Stimulated activated CD8-positive, alpha-beta memory T cell treated with anti-CD3 and anti-CD28 coated beads, Interleukin-12 subunit alpha, Interleukin-12 subunit beta, amount 100 ng/mL, for 1 hour (primary cell): ENCODE data around the gene TRIM68.
A peak's percentile ranks its signal among the peaks of the same experiment; 100 is the strongest.

Experiments used
- DNase-seq: peaks from one replicate; pipeline ENCODE4 v3.0.0-alpha.2; 2020; ENCODE audit warnings: low read depth

Gene TRIM68, protein sequence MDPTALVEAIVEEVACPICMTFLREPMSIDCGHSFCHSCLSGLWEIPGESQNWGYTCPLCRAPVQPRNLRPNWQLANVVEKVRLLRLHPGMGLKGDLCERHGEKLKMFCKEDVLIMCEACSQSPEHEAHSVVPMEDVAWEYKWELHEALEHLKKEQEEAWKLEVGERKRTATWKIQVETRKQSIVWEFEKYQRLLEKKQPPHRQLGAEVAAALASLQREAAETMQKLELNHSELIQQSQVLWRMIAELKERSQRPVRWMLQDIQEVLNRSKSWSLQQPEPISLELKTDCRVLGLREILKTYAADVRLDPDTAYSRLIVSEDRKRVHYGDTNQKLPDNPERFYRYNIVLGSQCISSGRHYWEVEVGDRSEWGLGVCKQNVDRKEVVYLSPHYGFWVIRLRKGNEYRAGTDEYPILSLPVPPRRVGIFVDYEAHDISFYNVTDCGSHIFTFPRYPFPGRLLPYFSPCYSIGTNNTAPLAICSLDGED

DNA sequence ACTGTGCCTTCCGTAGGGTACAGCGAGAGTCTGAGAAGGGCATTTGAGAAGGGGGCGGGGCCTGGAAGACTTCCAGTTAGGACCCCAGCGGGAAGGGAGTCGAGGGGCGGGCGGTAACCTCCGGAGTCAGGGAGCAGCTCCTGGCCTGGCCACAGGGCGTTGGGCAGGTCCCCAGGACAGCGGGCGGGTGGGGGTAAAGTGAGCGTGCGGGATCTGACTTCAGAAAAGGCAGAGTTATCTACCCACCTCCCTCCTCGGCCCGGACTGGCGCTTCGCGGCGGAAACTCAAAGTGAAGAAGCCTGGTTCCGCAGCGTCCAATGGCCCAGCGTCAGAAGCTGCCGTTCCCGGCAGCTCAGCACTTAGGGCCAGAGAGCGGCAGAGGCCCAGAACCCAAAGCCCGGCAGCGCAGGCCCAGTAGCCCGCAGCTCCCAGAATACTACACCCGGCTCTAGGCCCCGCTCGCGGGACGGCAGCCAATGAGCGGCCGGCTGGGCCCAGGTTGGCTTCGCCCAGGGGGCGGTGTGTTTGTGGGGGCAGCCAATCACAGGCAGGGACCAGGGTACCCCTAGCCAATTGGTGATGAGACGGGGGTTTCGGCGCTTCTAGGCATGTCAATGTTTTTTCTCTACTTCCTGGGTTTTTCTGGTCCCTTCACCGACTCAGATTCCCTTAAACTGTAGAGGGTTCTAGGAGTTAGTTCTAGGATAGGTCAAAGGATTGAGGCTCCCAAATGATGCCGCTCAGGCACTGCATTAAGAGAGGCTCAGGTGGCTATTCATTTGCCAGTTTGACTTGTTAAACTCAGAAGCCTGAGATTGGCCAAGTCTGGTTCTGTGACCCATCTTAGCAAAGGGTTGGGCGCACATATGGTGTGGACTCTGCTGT is at the start of gene TRIM68:
Gene TRIM68, minus strand, starts transcription at position 451 of the 886 bp plus-strand sequence. CDS start 2,727 bp downstream, outside the sequence.
- DNase-seq, result peak; percentile 90

DNA sequence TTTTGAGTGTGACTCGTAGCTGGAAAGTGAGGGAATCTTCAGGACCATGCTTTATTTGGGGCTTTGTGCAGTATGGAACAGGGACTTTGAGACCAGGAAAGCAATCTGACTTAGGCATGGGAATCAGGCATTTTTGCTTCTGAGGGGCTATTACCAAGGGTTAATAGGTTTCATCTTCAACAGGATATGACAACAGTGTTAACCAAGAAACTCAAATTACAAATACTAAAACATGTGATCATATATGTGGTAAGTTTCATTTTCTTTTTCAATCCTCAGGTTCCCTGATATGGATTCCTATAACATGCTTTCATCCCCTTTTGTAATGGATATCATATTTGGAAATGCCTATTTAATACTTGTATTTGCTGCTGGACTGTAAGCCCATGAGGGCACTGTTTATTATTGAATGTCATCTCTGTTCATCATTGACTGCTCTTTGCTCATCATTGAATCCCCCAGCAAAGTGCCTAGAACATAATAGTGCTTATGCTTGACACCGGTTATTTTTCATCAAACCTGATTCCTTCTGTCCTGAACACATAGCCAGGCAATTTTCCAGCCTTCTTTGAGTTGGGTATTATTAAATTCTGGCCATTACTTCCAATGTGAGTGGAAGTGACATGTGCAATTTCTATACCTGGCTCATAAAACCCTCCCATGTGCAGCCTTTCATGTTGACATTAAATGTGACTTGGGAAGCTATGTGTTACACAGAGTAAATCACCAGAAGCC is 46.8 kb upstream of the TRIM68 start:
- no peak for DNase-seq

DNA sequence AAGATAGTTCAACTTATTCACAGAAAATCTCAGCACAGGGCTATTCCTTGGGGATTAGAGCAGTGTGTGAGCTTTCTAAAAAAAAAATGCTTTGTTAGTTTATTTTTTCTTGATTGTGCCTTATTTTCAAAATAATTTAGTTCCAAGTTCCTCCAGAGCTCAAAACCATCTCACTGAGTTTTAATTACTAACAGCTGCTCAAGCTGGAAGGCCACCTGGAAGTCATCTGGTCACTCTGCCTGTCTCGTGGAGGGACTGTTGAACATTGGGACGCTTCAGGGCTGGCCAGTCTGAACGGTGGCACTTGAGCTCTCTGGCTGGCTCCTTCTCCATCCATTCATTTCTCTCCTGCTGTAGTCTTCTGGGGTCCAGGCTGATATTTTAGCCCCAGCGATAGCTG is 39.7 kb upstream of the TRIM68 start:
- DNase-seq, result no peak

DNA sequence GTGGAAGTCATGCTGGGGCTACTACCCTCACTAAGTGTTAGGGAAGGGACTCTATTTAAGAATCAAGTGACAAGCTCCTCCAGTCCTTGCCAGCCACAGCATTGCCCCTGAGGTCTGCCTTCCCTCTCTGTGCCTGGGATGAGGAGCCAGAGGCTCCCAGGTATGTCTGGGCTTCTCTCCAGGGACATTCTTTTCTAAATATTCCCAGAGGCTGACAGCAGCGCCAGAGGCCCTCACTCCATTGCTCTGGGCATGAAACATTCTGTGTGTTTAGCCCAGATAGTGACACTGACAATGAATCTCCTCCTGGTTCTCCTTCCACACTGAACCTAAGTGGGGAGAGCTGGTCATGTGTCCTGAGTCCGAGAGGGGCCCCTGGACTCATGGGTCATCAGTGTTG is 37.9 kb upstream of the TRIM68 start:
- DNase-seq, result no peak

DNA sequence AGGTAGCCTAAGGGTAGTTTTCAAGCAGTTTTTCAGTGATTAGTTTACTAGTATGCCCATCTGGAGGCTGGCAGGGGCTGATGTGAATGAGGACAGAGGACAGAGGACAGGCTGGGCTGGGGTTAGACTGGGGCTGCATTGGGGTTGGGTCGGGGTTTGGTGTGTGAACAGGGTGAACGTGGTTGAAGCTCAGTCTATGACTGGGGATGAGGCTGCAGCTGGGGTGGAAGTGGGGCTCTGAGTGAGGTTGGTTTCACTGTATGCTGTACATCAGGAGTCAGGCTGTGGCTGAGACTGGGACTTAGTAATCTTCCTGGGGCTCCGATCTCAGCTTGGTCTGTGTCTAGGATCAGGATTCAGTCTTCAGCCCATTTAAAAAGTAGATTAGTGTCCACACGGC is 36.2 kb upstream of the TRIM68 start:
- no peak for DNase-seq

DNA sequence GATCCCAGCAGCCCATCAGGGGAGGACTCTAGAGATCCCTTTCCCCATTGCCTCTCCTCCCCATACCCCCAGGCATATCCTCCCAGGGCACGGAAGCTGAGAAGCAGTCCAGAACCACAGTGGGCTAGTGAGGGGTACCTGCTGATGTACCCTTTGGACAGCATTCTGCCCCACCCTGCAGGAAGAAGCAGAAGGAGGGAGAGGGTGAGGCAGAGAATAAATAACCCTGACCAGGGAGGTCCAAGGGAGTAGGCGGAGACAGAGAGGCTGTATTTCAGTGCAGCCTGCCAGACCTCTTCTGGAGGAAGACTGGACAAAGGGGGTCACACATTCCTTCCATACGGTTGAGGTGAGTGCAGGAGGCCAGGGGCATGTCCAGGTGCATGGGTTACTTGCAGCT is 35.7 kb upstream of the TRIM68 start, which contains the start of gene OR51E1:
Gene OR51E1, plus strand, starts transcription at position 301 of the 400 bp plus-strand sequence. CDS start 8,545 bp downstream, outside the sequence.
- no peak for DNase-seq

DNA sequence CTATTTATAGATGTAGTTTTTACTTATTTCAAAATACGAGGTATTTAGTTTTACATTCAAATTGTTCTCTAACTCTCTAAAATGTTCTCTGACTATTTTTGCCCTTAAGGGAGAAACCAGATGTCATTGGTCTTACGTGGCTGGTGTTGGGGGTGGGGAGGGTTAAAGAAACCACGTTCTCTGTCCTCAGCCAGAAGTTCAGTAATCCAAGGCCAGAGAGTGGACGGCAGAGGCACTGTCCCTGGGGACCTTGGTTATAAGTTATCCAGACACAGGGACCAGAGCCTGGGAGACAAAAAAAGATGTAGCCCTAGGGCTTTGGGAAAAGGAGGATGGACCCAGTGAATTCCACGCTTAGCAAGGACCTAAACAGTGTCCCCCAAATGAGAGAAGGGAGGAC is 35.0 kb upstream of the TRIM68 start:
- DNase-seq, result no peak

DNA sequence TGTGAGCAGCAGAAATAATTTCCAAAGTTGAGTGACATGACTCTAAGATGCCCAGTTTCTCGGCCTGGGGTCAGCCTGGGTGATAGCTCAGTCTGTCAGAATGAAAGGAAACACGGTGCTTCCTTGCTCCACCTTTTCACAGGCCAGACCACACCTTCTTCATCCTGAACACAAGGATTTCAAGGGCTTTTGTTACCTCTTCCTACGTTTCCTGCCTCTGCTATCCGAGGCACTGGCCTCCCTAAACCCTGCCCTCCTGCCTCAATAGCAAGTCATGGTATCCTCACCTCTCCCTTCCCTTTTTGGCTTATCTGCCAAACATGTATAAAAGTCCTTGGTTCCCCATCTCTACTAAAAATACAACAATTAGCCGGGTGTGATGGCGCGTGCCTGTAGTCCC is 34.0 kb upstream of the TRIM68 start:
- DNase-seq, result no peak

DNA sequence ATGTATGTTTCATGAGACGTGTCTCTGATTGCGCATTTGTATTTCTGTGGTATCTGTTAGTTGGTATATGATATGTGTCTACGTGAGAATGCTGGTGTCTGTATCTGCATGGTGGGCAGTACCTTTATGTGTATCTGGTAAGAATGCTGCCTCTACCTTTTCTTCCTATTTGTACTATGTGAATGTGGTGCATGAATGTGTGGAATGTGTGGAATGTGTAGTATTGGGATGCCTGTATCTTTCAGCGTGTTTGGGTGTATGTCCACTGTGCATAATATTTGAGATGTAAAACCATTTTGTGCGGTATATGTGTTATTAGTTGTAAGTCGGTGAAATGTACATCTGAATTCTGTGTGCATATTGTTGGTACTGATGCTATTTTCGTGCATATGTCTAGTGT is 33.5 kb upstream of the TRIM68 start:
- DNase-seq, result no peak

DNA sequence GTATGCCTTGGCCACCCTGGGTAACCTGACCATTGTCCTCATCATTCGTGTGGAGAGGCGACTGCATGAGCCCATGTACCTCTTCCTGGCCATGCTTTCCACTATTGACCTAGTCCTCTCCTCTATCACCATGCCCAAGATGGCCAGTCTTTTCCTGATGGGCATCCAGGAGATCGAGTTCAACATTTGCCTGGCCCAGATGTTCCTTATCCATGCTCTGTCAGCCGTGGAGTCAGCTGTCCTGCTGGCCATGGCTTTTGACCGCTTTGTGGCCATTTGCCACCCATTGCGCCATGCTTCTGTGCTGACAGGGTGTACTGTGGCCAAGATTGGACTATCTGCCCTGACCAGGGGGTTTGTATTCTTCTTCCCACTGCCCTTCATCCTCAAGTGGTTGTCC is 31.9 kb upstream of the TRIM68 start:
- DNase-seq, result no peak

DNA sequence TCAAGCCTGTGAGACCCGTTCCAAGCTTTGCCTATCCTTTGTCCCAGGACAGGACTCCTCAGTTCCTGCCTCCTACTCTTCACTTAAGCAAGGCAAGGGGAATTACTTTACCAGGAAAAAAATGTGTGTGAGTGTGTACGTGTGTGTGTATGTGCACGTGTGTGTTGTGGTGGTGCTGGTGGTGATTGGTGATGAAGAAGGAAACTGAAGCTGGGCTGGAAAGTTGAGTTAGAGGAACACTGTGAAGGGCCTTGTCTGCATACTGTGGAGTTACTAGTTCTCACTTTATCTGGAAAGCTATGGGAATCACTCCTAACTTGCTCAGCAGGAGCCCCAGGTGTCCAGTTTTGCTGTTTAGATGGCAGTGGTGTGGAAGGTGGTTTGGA is 29.6 kb upstream of the TRIM68 start:
- DNase-seq, result no peak

DNA sequence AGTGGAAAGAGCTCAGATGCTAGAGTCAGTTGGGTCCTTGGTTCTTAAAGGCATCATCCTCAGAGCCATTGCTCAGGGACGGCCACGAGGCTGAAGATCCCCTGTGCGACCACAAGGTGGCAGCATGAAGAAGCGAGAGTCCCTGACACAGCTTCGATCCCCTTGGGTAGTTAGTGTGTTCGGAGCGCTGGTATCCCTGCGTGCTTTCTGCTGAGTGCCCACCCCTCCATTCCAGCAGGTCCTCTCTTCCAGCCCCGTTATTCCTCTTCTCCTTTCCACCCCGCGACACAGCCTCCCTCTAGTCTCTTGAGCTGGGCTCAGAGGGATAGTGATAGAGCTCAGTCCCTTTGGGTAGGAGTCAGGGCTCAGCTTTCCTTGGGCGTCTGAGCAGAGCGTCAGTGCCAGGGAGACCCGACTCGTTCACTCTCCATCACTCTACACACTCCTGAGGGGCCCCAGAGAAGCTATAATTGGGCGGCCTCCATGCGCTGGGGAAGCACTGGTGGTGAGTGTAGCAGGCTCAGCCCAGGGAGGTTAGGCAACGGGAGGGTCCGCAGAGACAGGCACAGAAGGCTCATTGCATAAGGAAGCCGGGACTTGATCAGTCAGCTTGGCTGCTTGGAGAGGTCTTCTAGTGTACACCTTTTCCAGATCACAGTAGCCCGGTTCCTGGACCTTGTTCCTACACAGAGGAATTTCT is 29.1 kb upstream of the TRIM68 start, which contains the start of gene OR51D1:
Gene OR51D1, plus strand, starts transcription at position 516 of the 700 bp plus-strand sequence. CDS start 2,314 bp downstream, outside the sequence.
- DNase-seq, result peak; percentile 49

DNA sequence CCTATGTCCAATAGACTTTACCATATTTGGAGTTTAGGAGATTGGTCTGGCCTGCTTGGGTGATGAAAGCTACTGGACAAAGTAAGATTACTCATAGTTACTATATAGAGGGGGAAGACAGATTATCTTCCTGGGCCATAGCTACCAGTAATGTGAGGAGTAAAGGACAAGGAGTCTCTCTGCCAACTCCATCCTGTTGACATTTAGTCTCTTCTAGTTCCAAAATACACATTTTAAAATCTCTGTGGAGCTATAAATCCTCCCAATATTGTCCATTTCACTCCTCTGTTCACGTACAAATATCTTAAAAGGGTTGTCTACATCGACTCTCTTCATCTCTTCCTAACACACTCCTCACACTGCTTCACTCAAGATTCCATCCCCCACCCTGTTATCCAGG is 28.1 kb upstream of the TRIM68 start:
- DNase-seq, result no peak

DNA sequence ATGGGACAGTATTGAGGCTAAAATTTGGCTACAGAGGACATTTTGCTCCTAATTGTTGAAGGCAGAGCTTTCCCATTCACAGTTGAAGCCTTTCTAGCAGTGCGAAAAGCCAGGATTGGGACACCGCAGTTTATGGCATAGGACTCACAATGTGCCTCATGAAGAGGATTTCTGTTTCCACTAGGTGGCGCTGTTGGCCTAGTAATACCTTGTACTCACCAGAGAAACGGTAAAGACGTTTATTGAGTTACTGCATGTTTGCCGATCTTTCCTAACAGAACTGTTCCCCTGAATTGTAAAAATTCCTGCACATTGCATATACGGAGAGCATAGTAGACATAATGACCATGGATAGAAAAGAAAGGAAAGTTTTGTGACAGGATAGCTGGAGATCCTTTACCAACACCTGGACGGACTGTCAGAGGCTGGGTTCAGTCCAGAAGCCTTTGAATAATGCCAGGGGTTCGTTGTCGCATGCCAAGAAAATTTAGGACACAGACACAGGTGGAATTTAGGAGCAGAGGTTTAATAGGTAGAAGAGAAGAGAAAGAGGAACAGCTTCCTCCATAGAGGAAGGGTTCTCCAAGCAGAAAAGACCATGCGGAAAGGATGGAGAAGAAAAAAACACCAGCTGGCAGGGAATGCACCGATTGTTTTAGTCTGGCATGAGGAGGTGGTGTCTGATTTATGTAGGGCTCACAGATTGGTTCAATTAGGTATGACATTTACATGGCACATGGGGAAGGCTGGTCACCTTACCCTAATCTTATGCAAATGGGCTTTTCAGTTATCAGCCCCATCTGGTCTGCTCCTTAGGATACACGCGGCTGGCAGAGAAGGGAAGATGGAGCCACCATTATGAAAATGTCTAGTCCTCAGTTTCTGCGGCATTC is 18.4 kb upstream of the TRIM68 start:
- DNase-seq, result no peak

DNA sequence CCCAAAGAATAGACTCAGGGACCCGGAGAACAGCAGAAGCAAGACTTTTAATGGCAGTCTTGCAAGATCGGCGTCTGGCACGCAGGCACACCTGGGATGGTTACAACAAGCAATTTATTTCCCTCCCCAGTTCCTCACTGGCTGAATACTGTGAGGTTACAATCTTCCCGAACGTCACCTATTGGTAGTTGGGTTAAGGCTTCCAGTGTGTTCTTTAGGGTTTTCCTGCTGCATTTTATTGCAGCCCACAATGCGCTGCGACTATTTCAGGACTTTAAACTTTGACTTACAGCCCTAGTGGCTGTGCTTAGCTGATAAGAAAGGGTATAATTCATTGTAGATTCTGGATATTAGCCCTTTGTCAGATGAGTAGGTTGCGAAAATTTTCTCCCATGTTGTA is 11.5 kb upstream of the TRIM68 start:
- no peak for DNase-seq

DNA sequence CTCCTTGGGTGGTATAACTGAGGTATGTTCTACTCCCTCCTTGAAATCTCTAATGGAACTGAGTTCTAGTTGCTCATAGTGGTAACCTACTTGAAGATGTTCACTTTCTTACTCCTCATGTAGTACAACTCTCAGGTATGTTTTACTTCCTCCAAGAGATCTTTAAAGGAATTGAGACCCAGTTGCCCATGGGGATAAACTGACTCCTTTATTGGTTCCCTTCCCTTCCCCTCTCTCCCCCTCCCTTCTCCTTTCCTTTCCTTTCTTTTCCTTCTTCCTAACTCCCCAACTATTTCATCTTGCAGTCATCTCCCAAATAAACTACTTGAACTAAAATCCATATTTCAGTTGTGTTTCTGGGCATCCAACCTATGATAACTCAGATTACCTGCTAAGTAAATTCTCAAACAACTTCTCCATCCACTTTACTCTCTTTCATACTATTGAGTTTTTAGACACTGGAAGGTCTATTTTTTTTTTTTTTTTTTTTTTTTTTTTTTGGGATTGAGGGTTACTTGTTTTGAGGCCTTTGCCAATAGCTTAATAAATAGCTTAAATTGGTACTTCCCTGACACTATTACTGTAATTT is 7.9 kb upstream of the TRIM68 start:
- DNase-seq, result no peak

DNA sequence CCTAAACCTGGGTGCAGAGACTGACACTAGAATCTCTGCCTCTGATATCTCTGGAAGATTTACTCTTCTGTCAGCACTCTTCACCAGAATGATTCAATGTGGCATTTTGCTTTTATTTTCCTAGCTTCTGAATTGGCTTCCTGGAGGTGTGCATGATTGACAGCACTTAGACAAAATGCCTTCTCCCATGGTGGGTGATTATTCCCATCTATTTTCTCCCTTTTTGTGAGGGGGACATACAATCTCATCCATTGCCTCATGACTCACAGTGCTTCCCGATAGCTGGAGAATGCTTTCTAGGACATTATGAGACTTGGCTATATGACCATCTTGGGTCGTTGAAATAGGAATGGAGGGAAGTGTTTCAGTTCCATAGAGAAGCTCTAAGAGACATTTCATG is 4.0 kb upstream of the TRIM68 start:
- DNase-seq, result no peak

DNA sequence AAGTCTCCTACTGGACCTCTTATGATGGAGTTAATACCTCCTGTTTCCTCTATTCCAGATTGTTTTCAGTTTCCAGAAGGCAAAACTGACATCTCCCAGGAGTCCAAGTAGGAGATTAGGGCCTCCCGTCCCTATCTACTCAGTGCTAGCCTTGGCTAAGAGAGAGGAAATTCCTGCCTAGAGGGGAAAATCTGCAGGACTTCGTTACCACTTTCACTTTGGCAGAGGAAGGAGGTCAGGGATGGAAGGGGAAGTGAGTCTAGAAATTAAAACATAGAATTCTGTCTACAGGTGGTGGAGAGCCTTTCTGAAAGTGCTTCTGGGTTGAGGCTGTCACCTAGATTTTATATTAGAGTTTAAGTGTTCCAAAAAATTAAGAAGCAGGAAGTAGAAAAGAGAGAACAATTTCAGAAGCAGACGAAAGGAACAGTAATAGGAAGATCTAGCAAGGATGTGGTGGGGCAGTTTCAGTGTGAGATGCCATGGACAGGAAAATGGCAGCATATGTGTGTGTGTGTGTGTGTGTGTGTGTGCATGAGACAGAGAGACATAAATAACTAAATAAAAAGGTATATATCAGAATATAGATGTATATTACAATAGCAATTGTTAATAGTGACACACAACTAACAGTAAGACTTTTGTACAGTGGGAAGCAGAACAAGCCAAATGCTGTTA is 2.4 kb upstream of the TRIM68 start:
- DNase-seq, result no peak

DNA sequence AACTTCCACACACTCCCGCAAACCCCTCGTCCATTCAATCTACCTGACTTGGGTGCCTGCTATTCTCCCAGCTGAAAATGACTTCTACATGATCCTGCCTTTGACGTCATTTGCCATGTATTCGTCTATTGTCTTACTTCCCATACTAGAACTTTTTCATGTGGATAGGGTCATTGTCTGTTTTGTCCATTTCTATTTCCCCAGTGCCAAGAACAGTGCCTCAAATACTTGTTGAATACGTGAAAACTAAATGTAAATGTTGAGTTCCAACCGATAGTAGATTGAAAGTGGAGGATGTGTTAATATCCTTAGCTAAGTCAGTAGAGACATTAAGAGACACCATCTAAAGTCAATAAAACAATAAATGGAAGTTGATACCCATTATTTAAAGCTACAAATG is 935 bp downstream of the TRIM68 start:
- no peak for DNase-seq
